Activated CD8-positive, alpha-beta memory T cell treated with anti-CD3 and anti-CD28 coated beads for 4 hours (primary cell): ENCODE data around the gene OR1J1.
A peak's percentile ranks its signal among the peaks of the same experiment; 100 is the strongest.

Source experiments
- DNase-seq, 2 donors: peaks; one replicate each; pipeline ENCODE4 v3.0.0-alpha.2; 2020; ENCODE audit warnings: low read depth in 2 of 2

The OR1J1 gene

GRCh38 chr9:122477826-122478225, at the start of gene OR1J1:
TSS of gene OR1J1 (minus strand) at chr9:122477926. CDS start at chr9:122477926, 0 bp downstream.
- no peak for DNase-seq

- DNase-seq = no peak
Observed at GRCh38 chr9:122527193-122527592, 49.5 kb upstream of the OR1J1 start, which contains the start of gene OR1N1. TSS of gene OR1N1 (minus strand) at chr9:122527293. CDS start at chr9:122527293, 0 bp downstream.

- DNase-seq = no peak
Observed at GRCh38 chr9:122526602-122527001, 48.9 kb upstream of the OR1J1 start.

- DNase-seq = no peak
Observed at GRCh38 chr9:122519376-122519775, 41.6 kb upstream of the OR1J1 start.

GRCh38 chr9:122518841-122519240, 41.1 kb upstream of the OR1J1 start, which contains the start of gene OR1J4:
TSS of gene OR1J4 (plus strand) at chr9:122519141. CDS start at chr9:122519141, 0 bp downstream.
- DNase-seq = no peak

- DNase-seq = no peak
Observed at GRCh38 chr9:122518226-122518625, 40.5 kb upstream of the OR1J1 start.

GRCh38 chr9:122510502-122510901, 32.8 kb upstream of the OR1J1 start, which contains the start of gene OR1J2:
TSS of gene OR1J2 (plus strand) at chr9:122510802. CDS start at chr9:122510802, 0 bp downstream.
- DNase-seq = no peak

- no peak for DNase-seq
Observed at GRCh38 chr9:122506964-122507363, 29.2 kb upstream of the OR1J1 start.

- DNase-seq = no peak
Observed at GRCh38 chr9:122498883-122499288, 21.2 kb upstream of the OR1J1 start.

- DNase-seq = no peak
Observed at GRCh38 chr9:122479062-122479461, 1.3 kb upstream of the OR1J1 start.

- no peak for DNase-seq
Observed at GRCh38 chr9:122477346-122477745, 380 bp downstream of the OR1J1 start.

- no peak for DNase-seq
Observed at GRCh38 chr9:122475717-122476116, 2.0 kb downstream of the OR1J1 start.

GRCh38 chr9:122474561-122474960, 3.2 kb downstream of the OR1J1 start:
- DNase-seq = no peak

GRCh38 chr9:122468735-122469134, 9.0 kb downstream of the OR1J1 start:
- DNase-seq = no peak

GRCh38 chr9:122466456-122466855, 11.3 kb downstream of the OR1J1 start:
- DNase-seq = no peak

- DNase-seq = peak; percentile 24 to 43
Observed at GRCh38 chr9:122464633-122465567, 12.8 kb downstream of the OR1J1 start.

- DNase-seq = no peak
Observed at GRCh38 chr9:122463828-122464632, 13.7 kb downstream of the OR1J1 start.

GRCh38 chr9:122457787-122458186, 19.9 kb downstream of the OR1J1 start:
- DNase-seq = no peak

- no peak for DNase-seq
Observed at GRCh38 chr9:122456123-122456522, 21.6 kb downstream of the OR1J1 start.

- DNase-seq = no peak
Observed at GRCh38 chr9:122453677-122454135, 24.0 kb downstream of the OR1J1 start.

GRCh38 chr9:122446819-122447484, 30.8 kb downstream of the OR1J1 start:
- no peak for DNase-seq
